GM12878 (cell line): Measurements from ENCODE around the gene CDC123. TPM values are rescaled to one million over a fixed set of nuclear protein-coding genes. Genes with fewer than 3 reads are reported as not detected.

ENCODE experiments used
- CBFB ChIP-seq: IDR thresholded peaks from 2 replicates; pipeline ENCODE4 v1.6.1; 2016; ENCODE audit warnings: antibody characterized with exemption, low read depth
- CUX1 ChIP-seq: IDR thresholded peaks from 2 replicates; pipeline ENCODE4 v1.6.1; 2012; ENCODE audit warnings: improper control_type of control experiment, low read depth, low read length; ENCODE audit not compliant: insufficient replicate concordance
- FOS ChIP-seq: IDR thresholded peaks from 3 replicates; pipeline ENCODE4 v1.6.1; 2011; ENCODE audit warnings: borderline replicate concordance; ENCODE audit not compliant: insufficient read length; ENCODE audit errors: extremely low read depth
- FOXK2 ChIP-seq: fragments of 450-650 bp; IDR thresholded peaks from 2 replicates; pipeline ENCODE4 v1.6.1; 2017; ENCODE audit warnings: mild to moderate bottlenecking, moderate library complexity
- JUNB ChIP-seq: IDR thresholded peaks from 2 replicates; pipeline ENCODE4 v1.6.1; 2016; ENCODE audit warnings: antibody characterized with exemption, mild to moderate bottlenecking
- MTA3 ChIP-seq: IDR thresholded peaks from 2 replicates; pipeline ENCODE4 v1.6.1; 2012; ENCODE audit warnings: low read length, inconsistent platforms, borderline replicate concordance
- NR2C2 ChIP-seq: IDR thresholded peaks from 2 replicates; pipeline ENCODE4 v1.6.1; 2011; ENCODE audit warnings: borderline replicate concordance, low read depth; ENCODE audit not compliant: control insufficient read depth, insufficient read length
- NR2F1 ChIP-seq: fragments of 450-650 bp; conservative IDR thresholded peaks from 2 replicates; pipeline ENCODE4 v1.6.1; 2017; ENCODE audit warnings: mild to moderate bottlenecking
- PAX8 ChIP-seq: fragments of 450-650 bp; IDR thresholded peaks from 2 replicates; pipeline ENCODE4 v1.6.1; 2017; ENCODE audit warnings: mild to moderate bottlenecking, moderate library complexity
- RCOR1 ChIP-seq: conservative IDR thresholded peaks from 2 replicates; pipeline ENCODE4 v1.6.1; 2012; ENCODE audit warnings: low read depth, low read length, improper control_type of control experiment
- STAT3 ChIP-seq: IDR thresholded peaks from 2 replicates; pipeline ENCODE4 v1.6.1; 2011; ENCODE audit warnings: low read depth, low read length, improper control_type of control experiment
- SUPT20H ChIP-seq: IDR thresholded peaks from 2 replicates; pipeline ENCODE4 v1.6.1; 2011; ENCODE audit warnings: low read depth, mild to moderate bottlenecking, low read length, moderate library complexity, borderline replicate concordance; ENCODE audit not compliant: control insufficient read depth
- TAF1 ChIP-seq: IDR thresholded peaks from 2 replicates; pipeline ENCODE4 v1.6.1; 2011; ENCODE audit warnings: mild to moderate bottlenecking, low read depth, low read length, borderline replicate concordance
- ZBTB33 ChIP-seq: fragments of 450-650 bp; IDR thresholded peaks from 2 replicates; pipeline ENCODE4 v1.6.1; 2017; ENCODE audit warnings: mild to moderate bottlenecking
- polyA plus RNA-seq, 11 experiments: library from polyadenylated mRNA; depleted of rRNA in 4 of 11; unstranded in 6 of 11; stranded (reverse) in 5 of 11; fragments of >200 nt; fragmentation: Nextera tagmentation in 4 of 11; fragmentation: Illumina TruSeq in 1 of 11; extraction: Ambion mirVana in 4 of 11; extraction: Trizol in 1 of 11; gene quantifications; 1 replicate in 1 of 11; 2 replicates in 10 of 11; pipeline versions ENCODE4 v1.2.1 to v1.2.3, GENCODE V29; 2011 to 2016; ENCODE audit warnings: inconsistent platforms in 2 of 11, missing spikeins in 2 of 11, low read depth in 1 of 11
- total RNA-seq, 4 experiments: library from RNA; depleted of rRNA in 3 of 4; stranded (reverse); fragments of >200 nt in 3 of 4; fragmentation: Illumina TruSeq in 1 of 4; extraction: Trizol in 1 of 4; gene quantifications; 2 replicates each; pipeline versions ENCODE4 v1.2.1 to v1.2.3, GENCODE V29; 2013 to 2021
- TF ChIP-seq, protein P1 (sequence below): fragments of 150-350 bp; IDR thresholded peaks from 2 replicates; pipeline ENCODE4 v1.6.1; 2014; ENCODE audit warnings: mild to moderate bottlenecking, low read depth, low read length
- TF ChIP-seq, protein P2 (sequence below): IDR thresholded peaks from 2 replicates; pipeline ENCODE4 v1.6.1; 2011; ENCODE audit warnings: borderline replicate concordance, low read depth, mild to moderate bottlenecking, moderate library complexity, low read length; ENCODE audit not compliant: insufficient read depth, poor library complexity, severe bottlenecking

The CDC123 gene
- total and polyA plus RNA-seq, 10 of the 15 experiments (the other 5 are each of a cell fraction or from before 2014, with no cell fraction given): 128 to 360 (median 209) TPM

- peak; percentile 79; the same call in 1 of the 2 replicates for TF ChIP-seq TAF1
- no peak for TF ChIP-seq RCOR1
- no peak for TF ChIP-seq STAT3
- TF ChIP-seq, protein P1, sequence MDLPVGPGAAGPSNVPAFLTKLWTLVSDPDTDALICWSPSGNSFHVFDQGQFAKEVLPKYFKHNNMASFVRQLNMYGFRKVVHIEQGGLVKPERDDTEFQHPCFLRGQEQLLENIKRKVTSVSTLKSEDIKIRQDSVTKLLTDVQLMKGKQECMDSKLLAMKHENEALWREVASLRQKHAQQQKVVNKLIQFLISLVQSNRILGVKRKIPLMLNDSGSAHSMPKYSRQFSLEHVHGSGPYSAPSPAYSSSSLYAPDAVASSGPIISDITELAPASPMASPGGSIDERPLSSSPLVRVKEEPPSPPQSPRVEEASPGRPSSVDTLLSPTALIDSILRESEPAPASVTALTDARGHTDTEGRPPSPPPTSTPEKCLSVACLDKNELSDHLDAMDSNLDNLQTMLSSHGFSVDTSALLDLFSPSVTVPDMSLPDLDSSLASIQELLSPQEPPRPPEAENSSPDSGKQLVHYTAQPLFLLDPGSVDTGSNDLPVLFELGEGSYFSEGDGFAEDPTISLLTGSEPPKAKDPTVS: 0 out of 2 replicates have a peak, but pooled peaks have one; percentile 42
- TF ChIP-seq NR2C2: peak; percentile 84
- TF ChIP-seq PAX8: no peak
- peak; percentile 87 for TF ChIP-seq FOXK2
- TF ChIP-seq CBFB: no peak; the same call in none of the 2 replicates
- 0 out of 2 replicates have a peak, but pooled peaks have one; percentile 51 for TF ChIP-seq MTA3
- TF ChIP-seq FOS: no peak
- TF ChIP-seq CUX1: no peak
- no peak for TF ChIP-seq SUPT20H
- TF ChIP-seq ZBTB33: no peak
- TF ChIP-seq NR2F1: peak; percentile 79
- TF ChIP-seq JUNB: no peak
- TF ChIP-seq, protein P2, sequence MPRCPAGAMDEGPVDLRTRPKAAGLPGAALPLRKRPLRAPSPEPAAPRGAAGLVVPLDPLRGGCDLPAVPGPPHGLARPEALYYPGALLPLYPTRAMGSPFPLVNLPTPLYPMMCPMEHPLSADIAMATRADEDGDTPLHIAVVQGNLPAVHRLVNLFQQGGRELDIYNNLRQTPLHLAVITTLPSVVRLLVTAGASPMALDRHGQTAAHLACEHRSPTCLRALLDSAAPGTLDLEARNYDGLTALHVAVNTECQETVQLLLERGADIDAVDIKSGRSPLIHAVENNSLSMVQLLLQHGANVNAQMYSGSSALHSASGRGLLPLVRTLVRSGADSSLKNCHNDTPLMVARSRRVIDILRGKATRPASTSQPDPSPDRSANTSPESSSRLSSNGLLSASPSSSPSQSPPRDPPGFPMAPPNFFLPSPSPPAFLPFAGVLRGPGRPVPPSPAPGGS: no peak
Measured at GRCh38 chr10:12195603-12196506, at the start of gene CDC123, which contains the start of gene NUDT5 (continued).
